COLO668 (cell line): ENCODE data around the gene EFNA5.
"Not testable (repeated sequence)": the region's sequence is repeated elsewhere in the genome, so short reads cannot be mapped to it uniquely, and the experiment has no call there.

Experiments
- DNase-seq: peaks from one replicate; lab custom pipeline; 2025; ENCODE audit not compliant: unreplicated experiment; lab: John Stamatoyannopoulos, UW

EFNA5 gene

GRCh38 chr5:107376546-107377276 is 294.0 kb downstream of the EFNA5 start:
- DNase-seq: no peak

- no peak for DNase-seq
These were observed 297.0 kb downstream of the EFNA5 start for GRCh38 chr5:107373549-107374263.

- DNase-seq: no peak
These were observed 297.9 kb downstream of the EFNA5 start for GRCh38 chr5:107372723-107373450.

- no peak for DNase-seq
These were observed 300.3 kb downstream of the EFNA5 start for GRCh38 chr5:107370396-107370968.

- DNase-seq: no peak
These were observed 301.1 kb downstream of the EFNA5 start for GRCh38 chr5:107369622-107370021.

- no peak for DNase-seq
These were observed 302.1 kb downstream of the EFNA5 start for GRCh38 chr5:107368615-107369014.

- no peak for DNase-seq
These were observed 302.8 kb downstream of the EFNA5 start for GRCh38 chr5:107367939-107368338.

GRCh38 chr5:107367480-107367879 is 303.3 kb downstream of the EFNA5 start:
- no peak for DNase-seq

- no peak for DNase-seq
These were observed 305.2 kb downstream of the EFNA5 start for GRCh38 chr5:107365320-107366109.

- no peak for DNase-seq
These were observed 306.1 kb downstream of the EFNA5 start for GRCh38 chr5:107364443-107365319.

- DNase-seq: no peak
These were observed 307.0 kb downstream of the EFNA5 start for GRCh38 chr5:107363768-107364167.

GRCh38 chr5:107361945-107362344 is 308.8 kb downstream of the EFNA5 start:
- no peak for DNase-seq

- no peak for DNase-seq
These were observed 310.9 kb downstream of the EFNA5 start for GRCh38 chr5:107359916-107360234.

GRCh38 chr5:107359033-107359915 is 311.5 kb downstream of the EFNA5 start:
- DNase-seq: no peak

- no peak for DNase-seq
These were observed 313.8 kb downstream of the EFNA5 start for GRCh38 chr5:107356891-107357290.

GRCh38 chr5:107352576-107352975 is 318.2 kb downstream of the EFNA5 start:
- no peak for DNase-seq

GRCh38 chr5:107346580-107346979 is 324.2 kb downstream of the EFNA5 start:
- DNase-seq: not testable (repeated sequence)

GRCh38 chr5:107342371-107342770 is 328.4 kb downstream of the EFNA5 start:
- no peak for DNase-seq
